T-helper 1 cell (primary cell): ENCODE results near the gene TMEM38B.

Experiments used
- DNase-seq, 5 donors: peaks; one replicate each; pipeline ENCODE4 v3.0.0-alpha.2; 2012 to 2020
- total RNA-seq, 4 donors: gene quantifications; one replicate each; lab custom pipeline; 2026; lab: John Stamatoyannopoulos, UW

The TMEM38B gene
- total RNA-seq: 9.2 to 11.2 (median 11.1) reads per million in 4 donors

DNA sequence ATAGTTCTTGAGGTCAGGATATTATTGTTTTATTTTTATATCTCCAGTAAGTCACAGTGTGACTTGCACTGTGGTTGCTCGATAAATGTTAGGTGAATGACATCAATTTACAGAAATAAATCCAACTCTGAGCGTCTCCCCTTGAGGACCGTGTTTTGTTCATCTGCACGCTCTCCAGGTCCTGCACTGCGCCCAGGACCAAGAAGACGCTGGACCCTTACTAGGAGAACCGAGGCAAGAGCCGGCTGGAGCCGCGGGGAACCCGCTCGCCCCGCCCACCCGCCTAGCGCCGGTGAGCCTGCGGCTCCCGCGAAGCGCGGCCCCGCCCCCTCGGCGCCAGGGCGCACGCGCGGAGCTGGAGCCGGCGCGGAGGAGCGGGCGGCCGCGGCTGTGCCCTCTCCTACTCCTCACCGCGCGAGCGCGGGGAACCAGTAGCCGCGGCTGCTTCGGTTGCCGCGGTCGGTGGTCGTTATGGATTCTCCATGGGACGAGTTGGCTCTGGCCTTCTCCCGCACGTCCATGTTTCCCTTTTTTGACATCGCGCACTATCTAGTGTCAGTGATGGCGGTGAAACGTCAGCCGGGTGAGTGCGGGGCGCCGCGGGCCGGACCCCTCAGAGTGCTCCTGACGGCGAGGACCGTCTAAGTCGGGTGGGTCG lies at the start of gene TMEM38B:
TMEM38B (plus strand) TSS at position 352 of the 658 bp plus-strand sequence; CDS start at position 472, 120 bp downstream.
- peak; percentile 60 to 83 (median 68) for DNase-seq

GRCh38 chr9:105646879-105647594 lies 47.3 kb upstream of the TMEM38B start:
- no peak for DNase-seq

GRCh38 chr9:105647595-105648349 lies 46.6 kb upstream of the TMEM38B start:
- DNase-seq: no peak

DNA sequence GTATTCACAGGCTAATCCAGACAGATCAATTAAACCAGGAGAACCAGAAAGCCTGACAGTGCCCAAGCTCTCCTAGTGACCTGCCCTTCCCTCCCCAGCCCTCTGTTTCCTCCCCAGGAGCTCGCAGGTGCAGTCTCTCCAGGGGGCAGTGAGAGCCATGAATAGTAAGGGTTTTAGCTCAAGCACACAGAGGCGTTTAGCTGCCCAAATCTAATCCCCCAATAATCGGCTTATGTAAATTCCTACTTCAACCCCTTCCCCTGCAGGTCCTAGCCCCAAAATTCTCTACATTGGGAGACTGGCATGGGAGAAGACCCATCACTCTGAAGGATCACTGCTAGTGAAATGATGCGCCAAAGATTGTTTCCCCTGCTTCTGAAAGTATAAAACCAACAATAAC lies 42.5 kb upstream of the TMEM38B start:
- no peak for DNase-seq

GRCh38 chr9:105656131-105656921 lies 38.0 kb upstream of the TMEM38B start:
- no peak for DNase-seq

GRCh38 chr9:105658351-105658750 lies 36.0 kb upstream of the TMEM38B start:
- no peak for DNase-seq

GRCh38 chr9:105661011-105661410 lies 33.3 kb upstream of the TMEM38B start:
- no peak for DNase-seq

- no peak for DNase-seq
Measured at GRCh38 chr9:105662184-105663104, 31.9 kb upstream of the TMEM38B start, which contains the start of gene TAL2. Gene TAL2, plus strand, starts transcription at chr9:105662457. Its CDS starts 40 bp downstream, at chr9:105662497.

DNA sequence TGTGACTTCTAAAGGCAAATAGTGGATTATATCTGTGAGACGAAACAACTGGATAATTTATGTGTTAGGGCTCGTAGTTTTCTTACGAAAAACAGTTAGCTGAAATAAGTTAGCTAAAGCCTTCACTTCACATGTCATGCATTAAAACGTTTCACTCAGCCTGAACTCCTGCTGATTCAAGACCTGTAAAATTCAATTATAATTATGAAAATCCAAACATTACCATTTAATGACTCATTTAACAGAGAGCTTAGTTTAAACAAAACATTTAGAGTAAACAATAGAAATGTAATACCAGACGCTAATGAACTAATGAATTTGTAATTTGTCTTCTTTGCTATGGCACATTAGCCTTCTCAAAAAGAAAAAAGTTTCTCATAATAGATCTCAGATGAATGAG lies 30.4 kb upstream of the TMEM38B start:
- no peak for DNase-seq

DNA sequence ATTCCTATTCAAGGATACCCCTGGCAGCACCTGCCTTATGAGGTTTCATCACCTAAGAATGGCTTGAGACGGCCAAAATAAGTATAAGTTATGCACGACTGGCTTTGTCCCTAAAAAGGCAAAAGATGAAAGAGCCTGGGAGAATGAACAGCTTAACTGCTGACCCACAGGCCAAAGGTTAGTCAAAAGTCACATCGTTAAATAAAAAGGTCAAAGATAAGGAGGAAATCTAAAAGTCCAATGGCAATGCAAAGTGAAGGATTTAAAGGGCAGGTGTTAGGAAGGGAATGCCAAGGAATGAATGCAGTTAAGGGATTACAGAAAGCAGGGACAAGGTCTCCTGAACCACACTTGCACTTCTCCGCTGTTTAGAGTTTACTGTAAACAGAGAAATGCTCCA lies 26.5 kb upstream of the TMEM38B start:
- no peak for DNase-seq

DNA sequence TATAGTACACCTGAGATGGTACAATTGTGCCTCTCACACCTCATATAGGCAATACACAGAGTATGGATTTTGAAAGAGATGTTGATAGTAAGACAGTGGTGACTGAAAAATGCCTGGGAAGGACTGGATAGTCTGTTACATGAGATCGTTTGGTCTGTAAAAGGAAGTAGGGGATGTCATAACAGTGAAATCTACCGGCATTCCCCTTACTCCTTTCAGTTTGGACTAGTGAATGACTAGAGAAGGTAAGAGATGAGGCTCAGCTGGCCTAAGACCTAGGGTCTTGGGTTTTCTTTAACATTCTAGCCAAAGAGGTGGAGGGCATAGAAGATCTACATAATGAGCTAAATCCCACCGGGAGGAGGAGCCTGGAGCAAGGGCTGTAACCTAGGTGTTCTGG lies 24.0 kb upstream of the TMEM38B start:
- DNase-seq: no peak

DNA sequence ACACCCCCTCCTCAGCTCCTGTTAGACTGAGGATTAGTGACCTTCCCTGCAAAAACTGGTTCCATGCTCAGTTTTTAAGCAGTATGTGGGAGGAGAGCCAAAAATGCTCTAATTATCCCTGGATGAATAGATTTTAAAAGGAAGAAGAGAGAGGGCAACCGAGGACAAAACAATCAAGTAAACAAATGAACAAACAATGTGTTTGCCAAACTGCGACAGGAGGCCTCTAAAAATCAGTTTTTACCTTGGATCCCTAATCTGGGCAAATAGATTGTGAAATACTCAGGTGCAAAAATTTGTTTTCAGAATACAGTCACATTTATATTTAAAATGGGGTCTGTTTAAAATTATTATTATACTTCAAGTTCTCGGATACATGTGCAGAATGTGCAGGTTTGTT lies 23.6 kb upstream of the TMEM38B start:
- no peak for DNase-seq

- DNase-seq: no peak
Measured at GRCh38 chr9:105672711-105673234, 21.6 kb upstream of the TMEM38B start.

DNA sequence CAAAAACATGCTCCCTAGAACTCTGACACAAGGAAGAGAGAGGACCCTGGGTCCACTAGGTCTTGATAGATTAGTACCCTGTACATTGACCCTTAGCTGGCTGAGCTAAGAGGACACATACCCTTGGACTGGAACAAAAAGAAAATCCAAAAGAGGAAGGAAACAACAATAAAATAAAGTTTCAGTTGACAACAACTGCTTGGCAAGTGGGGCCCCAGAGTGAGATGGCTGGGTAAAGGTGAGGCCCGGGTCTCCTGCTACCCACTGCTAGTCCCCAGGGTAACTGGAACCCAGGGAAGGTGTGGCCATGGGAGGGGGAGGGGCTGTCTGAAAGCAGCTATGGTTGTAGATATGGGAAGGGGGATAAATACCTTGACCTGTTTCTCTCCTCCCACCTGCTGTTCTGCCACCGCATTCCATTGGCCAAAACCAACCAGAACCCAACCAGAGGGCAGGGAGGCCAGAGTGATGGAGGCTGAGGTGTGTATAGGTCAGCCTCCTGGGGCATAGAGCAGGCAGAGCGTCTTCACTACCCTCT lies 20.4 kb upstream of the TMEM38B start:
- no peak for DNase-seq

GRCh38 chr9:105676351-105676923 lies 17.9 kb upstream of the TMEM38B start:
- no peak for DNase-seq

DNA sequence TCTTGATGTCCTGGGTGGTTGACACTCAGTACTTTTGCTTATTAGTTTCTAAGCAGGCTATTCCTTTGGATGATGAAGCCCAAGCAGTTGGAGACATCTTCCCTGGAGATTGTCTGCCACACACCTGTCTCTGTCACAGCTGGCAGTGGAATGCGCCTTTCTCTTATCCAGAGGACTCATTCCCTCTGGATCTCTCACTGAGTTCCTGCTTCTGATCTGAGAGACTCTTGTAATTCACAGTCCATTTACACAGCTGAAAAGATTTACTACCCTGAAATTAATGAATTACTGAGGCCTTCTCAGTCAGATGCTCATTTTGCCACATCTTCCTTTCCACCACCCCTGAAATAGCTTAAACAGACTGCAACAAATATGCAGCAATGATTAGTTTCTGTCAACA lies 16.2 kb upstream of the TMEM38B start:
- DNase-seq: no peak

DNA sequence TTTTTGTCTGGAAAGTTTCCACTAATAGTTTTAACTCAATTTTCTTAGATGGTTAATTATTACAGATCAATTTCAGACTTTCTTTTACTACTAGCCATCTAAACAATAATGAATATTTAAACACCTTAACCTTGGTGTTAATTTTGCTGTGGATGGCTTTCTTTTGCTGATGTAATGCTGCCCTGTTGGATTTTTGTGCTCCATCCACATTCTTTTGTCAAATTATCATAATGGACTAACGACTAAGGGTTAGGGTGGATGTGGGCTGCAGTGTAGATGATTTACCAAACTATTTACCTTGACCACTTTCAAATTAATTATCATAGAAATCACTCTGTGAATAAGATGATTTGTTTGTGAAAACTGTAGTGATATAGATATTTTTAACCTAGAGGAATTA lies 15.6 kb upstream of the TMEM38B start:
- DNase-seq: no peak

GRCh38 chr9:105679257-105680022 lies 14.9 kb upstream of the TMEM38B start:
- no peak for DNase-seq

GRCh38 chr9:105681313-105681712 lies 13.0 kb upstream of the TMEM38B start:
- no peak for DNase-seq

GRCh38 chr9:105681724-105682123 lies 12.6 kb upstream of the TMEM38B start:
- DNase-seq: no peak
